ENCODE measurements around the gene SPIC.

- TF ChIP-seq HDGF (IDR thresholded peaks at IDR 0.05; ENCODE audit: borderline replicate concordance) (no peak), SP1 (IDR thresholded peaks at IDR 0.05) (no peak), FOXA1 (IDR thresholded peaks at IDR 0.05) (no peak), NFRKB (IDR thresholded peaks at IDR 0.05) (no peak), TARDBP (IDR thresholded peaks at IDR 0.05) (no peak), BHLHE40 (IDR thresholded peaks at IDR 0.05; ENCODE audit: borderline replicate concordance) (no peak), ELF4 (IDR thresholded peaks at IDR 0.05) (no peak), PKNOX1 (IDR thresholded peaks at IDR 0.05) (no peak), FOXK2 (IDR thresholded peaks at IDR 0.05) (no peak), L3MBTL2 (conservative IDR thresholded peaks at IDR 0.05) (no peak), SUZ12 (IDR thresholded peaks at IDR 0.05) (no peak)
These were observed 4.2 kb upstream of the SPIC start for GRCh38 chr12:101470939-101471338.

All from HEK293T (cell line).